ENCODE measurements around the gene TSLP. TPM values are rescaled to one million over a fixed set of nuclear protein-coding genes. Genes with fewer than 3 reads are reported as not detected.

TSLP gene
- total and polyA plus RNA-seq, 2 donors (not counting 1 experiment from before 2014, with no cell fraction given): not detected

DNA sequence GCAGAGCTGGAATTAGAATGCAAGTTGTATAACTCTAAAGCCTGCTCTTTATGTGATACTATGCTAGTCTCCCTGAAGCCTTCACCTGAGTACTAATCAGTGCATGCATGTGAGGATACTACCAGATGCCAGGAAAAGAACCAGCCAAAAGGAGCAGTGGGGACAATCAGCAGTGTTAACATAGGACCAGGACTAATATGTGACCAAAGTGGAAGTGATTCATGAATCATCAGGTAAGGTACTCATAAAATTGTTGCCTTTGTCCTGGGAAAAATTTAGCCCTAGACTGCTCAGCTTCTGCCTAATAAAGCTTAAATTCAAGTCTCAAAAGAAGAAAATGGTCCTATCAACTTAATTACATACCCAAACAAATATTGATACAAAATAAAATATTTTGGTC lies 13.4 kb upstream of the TSLP start:
- Histone ChIP-seq H3K79me2 (ENCODE audit: control insufficient read depth, insufficient read depth, low read length) (no peaks in the 10 kb centered on the region), H2AFZ (ENCODE audit: insufficient read depth, low read depth, low read length, poor library complexity, severe bottlenecking) (no peak overlapping the region), H4K20me1 (ENCODE audit: control insufficient read depth, insufficient read depth, low read length, poor library complexity, severe bottlenecking) (no peaks in the 10 kb centered on the region), H3K4me3 (ENCODE audit: control extremely low read depth in 1 of 5, extremely low read depth in 1 of 5, insufficient read depth in 1 of 5, low read depth in 2 of 5, low read length in 4 of 5) (no peak overlapping the region), H3K9me3 (ENCODE audit: control extremely low read depth in 1 of 3, control insufficient read depth in 2 of 3, insufficient read depth in 1 of 3, low read length in 2 of 3) (peaks cover 0 to 4% (median 0%) of the 10 kb centered on the region in 3 donors), H3K36me3 (replicated peaks in 1 of 2; ENCODE audit: control extremely low read depth in 1 of 2, control insufficient read depth in 1 of 2, extremely low read depth in 1 of 2, insufficient read depth in 2 of 2, low read length in 1 of 2) (no peaks in the 10 kb centered on the region), H3K4me2 (replicated peaks; ENCODE audit: low read depth, low read length, poor library complexity, severe bottlenecking) (no peak overlapping the region), H3K9ac (ENCODE audit: low read length) (no peak overlapping the region), H3K27ac (ENCODE audit: low read length in 2 of 2) (no peak overlapping the region), H3K4me1 (ENCODE audit: control insufficient read depth in 2 of 2, insufficient read depth in 2 of 2, low read length in 2 of 2) (no peaks in the 10 kb centered on the region), H3K27me3 (replicated peaks in 1 of 4; ENCODE audit: control extremely low read depth in 1 of 4, control insufficient read depth in 3 of 4, insufficient read depth in 4 of 4, low read length in 3 of 4) (peaks cover 0 to 5% (median 4%) of the 10 kb centered on the region in 4 experiments)
- CTCF ChIA-PET: no interaction called here
- POLR2A ChIA-PET: no interaction called here
- intact Hi-C loops (cut with micrococcal nuclease): no loop called here
- no peak overlapping the region for H3K4me3 Mint-ChIP-seq
- H3K4me1 Mint-ChIP-seq: no peaks in the 10 kb centered on the region
- TF ChIP-seq CTCF (IDR thresholded peaks at IDR 0.05) (no peak), EZH2 (IDR thresholded peaks at IDR 0.05; ENCODE audit: borderline replicate concordance, insufficient read depth, low read depth, low read length, poor library complexity, severe bottlenecking) (no peak)
- H3K27ac Mint-ChIP-seq: no peak overlapping the region
- DNase-seq: no peak
- H3K9me3 Mint-ChIP-seq (ENCODE audit: insufficient read depth): no peaks in the 10 kb centered on the region
- H3K27me3 Mint-ChIP-seq: peaks cover 38% of the 10 kb centered on the region
- ATAC-seq (ENCODE audit: low read depth): no peak

- Histone ChIP-seq H3K79me2 (ENCODE audit: control insufficient read depth, insufficient read depth, low read length) (no peaks in the 10 kb centered on the region), H2AFZ (ENCODE audit: insufficient read depth, low read depth, low read length, poor library complexity, severe bottlenecking) (no peak overlapping the region), H3K27me3 (replicated peaks in 1 of 4; ENCODE audit: control extremely low read depth in 1 of 4, control insufficient read depth in 3 of 4, insufficient read depth in 4 of 4, low read length in 3 of 4) (peaks cover 0 to 6% (median 4%) of the 10 kb centered on the region in 4 experiments), H3K9me3 (ENCODE audit: control extremely low read depth in 1 of 3, control insufficient read depth in 2 of 3, insufficient read depth in 1 of 3, low read length in 2 of 3) (peaks cover 0 to 4% (median 0%) of the 10 kb centered on the region in 3 donors), H3K4me3 (ENCODE audit: control extremely low read depth in 1 of 5, extremely low read depth in 1 of 5, insufficient read depth in 1 of 5, low read depth in 2 of 5, low read length in 4 of 5) (no peak overlapping the region), H3K4me1 (ENCODE audit: control insufficient read depth in 2 of 2, insufficient read depth in 2 of 2, low read length in 2 of 2) (no peaks in the 10 kb centered on the region), H3K4me2 (replicated peaks; ENCODE audit: low read depth, low read length, poor library complexity, severe bottlenecking) (no peak overlapping the region), H3K36me3 (replicated peaks in 1 of 2; ENCODE audit: control extremely low read depth in 1 of 2, control insufficient read depth in 1 of 2, extremely low read depth in 1 of 2, insufficient read depth in 2 of 2, low read length in 1 of 2) (no peaks in the 10 kb centered on the region), H3K27ac (ENCODE audit: low read length in 2 of 2) (no peak overlapping the region), H3K9ac (ENCODE audit: low read length) (no peak overlapping the region), H4K20me1 (ENCODE audit: control insufficient read depth, insufficient read depth, low read length, poor library complexity, severe bottlenecking) (no peaks in the 10 kb centered on the region)
- intact Hi-C loops (cut with micrococcal nuclease): no loop called here
- ATAC-seq (ENCODE audit: low read depth): no peak
- Mint-ChIP-seq H3K4me3 (no peak overlapping the region), H3K27me3 (peaks cover 28% of the 10 kb centered on the region), H3K9me3 (ENCODE audit: insufficient read depth) (no peaks in the 10 kb centered on the region), H3K27ac (no peak overlapping the region), H3K4me1 (no peaks in the 10 kb centered on the region)
- WGBS (ENCODE audit: insufficient coverage): no CpG with 5 or more reads among the region's 2 CpGs
- POLR2A ChIA-PET: no interaction called here
- CTCF ChIA-PET: interaction anchor here (0.7 kb wide), 1 partner anchor 16 kb away, joined by 3 read pairs; no protein-coding TSS in a partner anchor
- no peak for DNase-seq
- TF ChIP-seq EZH2 (IDR thresholded peaks at IDR 0.05; ENCODE audit: borderline replicate concordance, insufficient read depth, low read depth, low read length, poor library complexity, severe bottlenecking) (no peak), CTCF (IDR thresholded peaks at IDR 0.05) (no peak)
Observed at GRCh38 chr5:111060169-111060568, 11.3 kb upstream of the TSLP start.

All from B cell (primary cell).